DOHH2 (cell line): ENCODE results near the gene HIPK1.

Source experiments
- H3F3A ChIP-seq: fragments of 200-600 bp; sonication (generic), shearing (Covaris generic); 2 replicates; pipeline ENCODE4 v1.6.0; 2016; ENCODE audit warnings: antibody characterized with exemption, mild to moderate bottlenecking; ENCODE audit not compliant: control insufficient read depth, insufficient read depth
- H3K27ac ChIP-seq: fragments of 200-600 bp; sonication (generic); 2 replicates; pipeline ENCODE4 v1.5.1; 2014; ENCODE audit warnings: low read depth, mild to moderate bottlenecking, low read length, moderate library complexity
- H3K27me3 ChIP-seq: fragments of 200-600 bp; sonication (generic); 2 replicates; pipeline ENCODE4 v1.6.1; 2014; ENCODE audit warnings: mild to moderate bottlenecking, low read length, mixed read lengths; ENCODE audit not compliant: control insufficient read depth
- H3K36me3 ChIP-seq: fragments of 200-600 bp; sonication (generic); 2 replicates; pipeline ENCODE4 v1.6.1; 2014; ENCODE audit warnings: mild to moderate bottlenecking, low read length, moderate library complexity, mixed read lengths; ENCODE audit not compliant: control insufficient read depth
- H3K4me1 ChIP-seq: fragments of 200-600 bp; sonication (generic); 2 replicates; pipeline ENCODE4 v1.6.1; 2014; ENCODE audit warnings: mild to moderate bottlenecking, low read length, mixed read lengths; ENCODE audit not compliant: control insufficient read depth
- H3K4me2 ChIP-seq: fragments of 200-600 bp; sonication (generic); 2 replicates; pipeline ENCODE4 v1.6.0; 2014; ENCODE audit warnings: mild to moderate bottlenecking, low read length, moderate library complexity
- H3K4me3 ChIP-seq: fragments of 200-600 bp; sonication (generic); 2 replicates; pipeline ENCODE4 v1.5.1; 2014; ENCODE audit warnings: mild to moderate bottlenecking, low read length, mixed read lengths
- H3K79me2 ChIP-seq: fragments of 200-600 bp; sonication (generic); 2 replicates; pipeline ENCODE4 v1.6.1; 2014; ENCODE audit warnings: mild to moderate bottlenecking, low read length, mixed read lengths; ENCODE audit not compliant: control insufficient read depth
- H3K9me2 ChIP-seq: fragments of 200-600 bp; sonication (generic); replicated peaks from 2 replicates; pipeline ENCODE4 v1.6.1; 2014; ENCODE audit warnings: mild to moderate bottlenecking, low read length, mixed read lengths; ENCODE audit not compliant: control insufficient read depth
- H3K9me3 ChIP-seq: fragments of 200-600 bp; sonication (generic); 2 replicates; pipeline ENCODE4 v1.6.1; 2014; ENCODE audit warnings: antibody characterized with exemption, low read length, mixed read lengths; ENCODE audit not compliant: control insufficient read depth, insufficient read depth
- H4K20me1 ChIP-seq: fragments of 200-600 bp; sonication (generic); 2 replicates; pipeline ENCODE4 v1.6.0; 2014; ENCODE audit warnings: low read depth, mild to moderate bottlenecking, antibody characterized with exemption, low read length, moderate library complexity; ENCODE audit not compliant: control insufficient read depth, insufficient read depth
- EZH2phosphoT487 ChIP-seq: fragments of 200-600 bp; sonication (generic); IDR thresholded peaks from 2 replicates; pipeline ENCODE4 v1.6.1; 2017; ENCODE audit warnings: borderline replicate concordance, mild to moderate bottlenecking, antibody characterized with exemption, low read length, moderate library complexity, mixed read lengths
- TF ChIP-seq, protein P1 (sequence below): fragments of 200-600 bp; sonication (generic); IDR thresholded peaks from one replicate; pipeline ENCODE4 v1.5.1; 2014; ENCODE audit warnings: antibody characterized with exemption, mild to moderate bottlenecking, low read depth, low read length; ENCODE audit not compliant: poor library complexity, severe bottlenecking

Gene HIPK1

DNA sequence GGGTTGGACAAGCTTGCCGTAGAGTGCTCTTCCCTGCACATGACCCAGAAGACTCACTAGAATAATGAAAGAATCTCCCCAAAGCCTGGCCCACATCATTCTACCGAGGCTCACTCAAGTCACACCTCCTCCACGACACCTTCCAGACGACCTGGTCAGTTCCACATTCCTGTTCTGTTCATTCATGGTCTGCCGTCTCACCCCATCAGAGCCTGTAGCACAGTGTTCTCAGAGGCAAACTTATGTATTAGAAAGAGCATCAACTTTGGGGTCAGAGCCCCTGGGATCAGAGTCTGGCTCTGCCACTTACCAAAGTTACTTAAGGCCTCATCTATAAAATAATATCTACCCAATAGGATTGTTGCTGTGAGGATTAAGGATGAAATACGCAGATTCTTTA is 57.7 kb downstream of the HIPK1 start:
- no peaks in the 10 kb centered on the region for H3K79me2 ChIP-seq
- H3K4me3 ChIP-seq: no peak overlapping the region
- H3K27me3 ChIP-seq: 0 out of 2 replicates have a peak, but pooled peaks cover 2% of the 10 kb centered on the region
- H3F3A ChIP-seq: no peaks in the 10 kb centered on the region
- no peaks in the 10 kb centered on the region for H3K9me3 ChIP-seq
- no peak overlapping the region for H3K27ac ChIP-seq
- H3K9me2 ChIP-seq: no peaks in the 10 kb centered on the region
- H4K20me1 ChIP-seq: no peaks in the 10 kb centered on the region
- H3K36me3 ChIP-seq: no peaks in the 10 kb centered on the region
- H3K4me2 ChIP-seq: no peak overlapping the region
- no peaks in the 10 kb centered on the region for H3K4me1 ChIP-seq
- TF ChIP-seq, protein P1, sequence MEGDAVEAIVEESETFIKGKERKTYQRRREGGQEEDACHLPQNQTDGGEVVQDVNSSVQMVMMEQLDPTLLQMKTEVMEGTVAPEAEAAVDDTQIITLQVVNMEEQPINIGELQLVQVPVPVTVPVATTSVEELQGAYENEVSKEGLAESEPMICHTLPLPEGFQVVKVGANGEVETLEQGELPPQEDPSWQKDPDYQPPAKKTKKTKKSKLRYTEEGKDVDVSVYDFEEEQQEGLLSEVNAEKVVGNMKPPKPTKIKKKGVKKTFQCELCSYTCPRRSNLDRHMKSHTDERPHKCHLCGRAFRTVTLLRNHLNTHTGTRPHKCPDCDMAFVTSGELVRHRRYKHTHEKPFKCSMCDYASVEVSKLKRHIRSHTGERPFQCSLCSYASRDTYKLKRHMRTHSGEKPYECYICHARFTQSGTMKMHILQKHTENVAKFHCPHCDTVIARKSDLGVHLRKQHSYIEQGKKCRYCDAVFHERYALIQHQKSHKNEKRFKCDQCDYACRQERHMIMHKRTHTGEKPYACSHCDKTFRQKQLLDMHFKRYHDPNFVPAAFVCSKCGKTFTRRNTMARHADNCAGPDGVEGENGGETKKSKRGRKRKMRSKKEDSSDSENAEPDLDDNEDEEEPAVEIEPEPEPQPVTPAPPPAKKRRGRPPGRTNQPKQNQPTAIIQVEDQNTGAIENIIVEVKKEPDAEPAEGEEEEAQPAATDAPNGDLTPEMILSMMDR: no peak
- no peak for TF ChIP-seq EZH2phosphoT487

GRCh38 chr1:113987259-113987658 is 58.1 kb downstream of the HIPK1 start:
- no peaks in the 10 kb centered on the region for H3K36me3 ChIP-seq
- H3K4me3 ChIP-seq: no peak overlapping the region
- no peaks in the 10 kb centered on the region for H4K20me1 ChIP-seq
- TF ChIP-seq, protein P1: no peak
- TF ChIP-seq EZH2phosphoT487: no peak
- no peaks in the 10 kb centered on the region for H3K9me2 ChIP-seq
- H3K9me3 ChIP-seq: no peaks in the 10 kb centered on the region
- H3F3A ChIP-seq: no peaks in the 10 kb centered on the region
- no peak overlapping the region for H3K27ac ChIP-seq
- 0 out of 2 replicates have a peak, but pooled peaks cover 2% of the 10 kb centered on the region for H3K27me3 ChIP-seq
- no peaks in the 10 kb centered on the region for H3K79me2 ChIP-seq
- H3K4me2 ChIP-seq: no peak overlapping the region
- no peaks in the 10 kb centered on the region for H3K4me1 ChIP-seq

DNA sequence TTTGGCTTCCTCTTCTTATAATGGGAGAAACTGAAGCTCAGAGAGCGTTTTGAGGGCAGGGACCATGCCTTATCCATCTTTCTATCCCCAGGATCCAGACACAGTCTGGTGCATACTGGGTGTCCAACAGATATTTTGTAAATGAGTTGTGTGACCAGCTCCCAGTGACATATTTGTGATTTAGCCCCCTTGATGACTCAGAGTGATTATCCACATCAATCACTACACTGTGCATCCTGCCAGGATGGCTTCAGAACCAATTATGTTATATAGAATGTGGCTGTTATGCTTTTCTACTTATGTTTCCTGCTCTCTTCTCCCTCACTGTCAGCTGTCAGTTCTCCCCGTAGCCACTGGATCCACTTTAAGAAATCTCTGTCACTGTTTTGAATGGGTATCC is 61.4 kb downstream of the HIPK1 start:
- Histone ChIP-seq H3F3A (no peaks in the 10 kb centered on the region), H3K79me2 (no peaks in the 10 kb centered on the region), H3K4me3 (no peak overlapping the region), H3K4me2 (no peak overlapping the region), H3K4me1 (no peaks in the 10 kb centered on the region), H3K27me3 (0 out of 2 replicates have a peak, but pooled peaks cover 2% of the 10 kb centered on the region), H4K20me1 (no peaks in the 10 kb centered on the region), H3K27ac (no peak overlapping the region), H3K9me3 (peaks cover 11% of the 10 kb centered on the region), H3K36me3 (no peaks in the 10 kb centered on the region), H3K9me2 (no peaks in the 10 kb centered on the region)
- no peak for TF ChIP-seq EZH2phosphoT487
- TF ChIP-seq, protein P1: no peak

DNA sequence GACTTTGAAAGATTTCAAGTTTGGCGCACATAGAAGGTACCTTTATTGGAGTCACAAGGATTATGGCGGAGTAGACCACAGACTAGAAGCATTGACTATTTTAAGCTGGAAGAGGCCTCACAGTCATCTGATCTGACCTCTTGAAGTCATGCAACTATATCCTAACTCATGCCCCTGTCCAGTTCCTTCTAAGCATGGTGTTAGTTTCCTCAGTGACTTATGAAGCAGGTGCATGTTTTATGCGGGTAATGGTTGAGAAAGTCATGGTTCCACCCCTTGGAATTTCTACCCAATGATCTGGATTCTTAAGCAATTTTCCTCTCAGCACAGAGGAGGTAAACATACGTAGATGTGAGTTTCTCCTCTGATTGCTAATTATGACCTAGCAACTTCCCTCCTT is 61.8 kb downstream of the HIPK1 start:
- Histone ChIP-seq H3K27ac (no peak overlapping the region), H3K27me3 (0 out of 2 replicates have a peak, but pooled peaks cover 2% of the 10 kb centered on the region), H3K4me3 (no peak overlapping the region), H3F3A (no peaks in the 10 kb centered on the region), H3K4me1 (no peaks in the 10 kb centered on the region), H3K9me2 (no peaks in the 10 kb centered on the region), H3K4me2 (no peak overlapping the region), H3K79me2 (no peaks in the 10 kb centered on the region), H4K20me1 (no peaks in the 10 kb centered on the region), H3K9me3 (peaks cover 12% of the 10 kb centered on the region), H3K36me3 (no peaks in the 10 kb centered on the region)
- TF ChIP-seq EZH2phosphoT487: no peak
- TF ChIP-seq, protein P1: no peak
